SH-SY5Y (cell line): ENCODE results near the gene EDN2.

Experiments used
- GATA2 ChIP-seq: IDR thresholded peaks from 2 replicates; pipeline ENCODE4 v1.6.1; 2011; ENCODE audit warnings: mild to moderate bottlenecking, low read depth, low read length
- GATA3 ChIP-seq: IDR thresholded peaks from 2 replicates; pipeline ENCODE4 v1.6.1; 2011; ENCODE audit warnings: low read depth, mild to moderate bottlenecking, low read length, moderate library complexity

- TF ChIP-seq GATA2, result no peak
- TF ChIP-seq GATA3, result no peak
These were observed 10.6 kb downstream of the EDN2 start for GRCh38 chr1:41473738-41474362.
